Measurements from ENCODE around the gene IGFBP7.

DNA sequence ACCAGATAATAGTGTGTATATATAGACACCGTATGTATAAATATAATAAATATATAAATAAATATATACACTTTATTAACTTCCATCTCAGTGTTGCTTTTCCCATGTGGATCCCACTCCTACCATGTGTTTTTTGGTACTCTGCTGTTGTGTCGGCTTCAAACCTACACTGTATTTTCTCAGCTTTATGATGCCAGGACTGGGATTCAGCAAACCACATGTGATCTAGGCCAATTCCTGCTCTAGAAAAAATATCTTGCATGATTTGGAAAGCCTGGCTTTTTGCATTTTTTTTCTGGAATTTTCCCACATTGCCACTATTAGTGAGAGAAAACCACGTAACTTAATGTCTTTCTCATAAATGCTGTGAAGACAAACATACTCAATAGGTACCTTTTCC is 75.7 kb downstream of the IGFBP7 start:
- TF ChIP-seq CTCF (conservative IDR thresholded peaks at IDR 0.05; ENCODE audit: low read length) (no peak), EZH2phosphoT487 (IDR thresholded peaks at IDR 0.05; ENCODE audit: borderline replicate concordance) (no peak)
